K562 (cell line): ENCODE results near the gene POMT1. TPM values are rescaled to one million over a fixed set of nuclear protein-coding genes. Genes with fewer than 3 reads are reported as not detected.
A peak's percentile ranks its signal among the peaks of the same experiment; 100 is the strongest.

Source experiments
- ATAC-seq: fragments of 200-7000 bp; cut with Tn5 transposase; 3 replicates; pipeline ENCODE4 v1.9.1; 2020; ENCODE audit warnings: moderate library complexity
- BruUV-seq: library from RNA; stranded (reverse); fragments of 400-500 nt; replicated peaks from 2 replicates; lab custom pipeline; 2021; lab: Mats Ljungman, UMichigan
- CTCF ChIA-PET: fragments of 300-600 bp; formaldehyde crosslinking; extraction: SDS; loops from one replicate; lab custom pipeline; 2021; ENCODE audit warnings: low intra/inter-chr PET ratio; lab: Yijun Ruan, JAX
- POLR2A ChIA-PET: fragments of 300-600, 350-650 bp; sonication (Branson Sonifier 250); formaldehyde crosslinking; extraction: SDS; loops from one replicate; lab custom pipeline; 2021; ENCODE audit warnings: antibody characterized with exemption, inconsistent platforms; lab: Yijun Ruan, JAX
- DNase-seq, 4 experiments: peaks; one replicate each; pipeline versions ENCODE4 v3.0.0 to v3.0.0-alpha.2; 2011 to 2018; ENCODE audit warnings: low spot score in 3 of 4, mixed read lengths in 3 of 4; ENCODE audit errors: extremely low read depth in 1 of 4
- FAIRE-seq: peaks from 2 replicates; lab custom pipeline; 2011; peaks lifted over from hg19 to GRCh38; lab: Jason Lieb, UNC
- H2AFZ ChIP-seq: 2 replicates; pipeline ENCODE4 v1.6.0; 2011; ENCODE audit warnings: low read depth, low read length, control low read depth, inconsistent platforms
- H3K27ac ChIP-seq: fragments of 200-600 bp; 3 replicates; pipeline ENCODE4 v1.8.0; 2011; ENCODE audit warnings: low read depth, mild to moderate bottlenecking, control low read depth, inconsistent platforms, low read length, moderate library complexity, mixed read lengths; ENCODE audit errors: extremely low read depth
- H3K27me3 ChIP-seq, 2 experiments: fragments of 300-600 bp in 1 of 2; 2 replicates in 1 of 2; 3 replicates in 1 of 2; pipeline versions ENCODE4 v1.6.0 to v1.8.0; 2011; ENCODE audit warnings: inconsistent platforms in 2 of 2, low read length in 2 of 2, mild to moderate bottlenecking in 1 of 2, mixed read lengths in 1 of 2, moderate library complexity in 1 of 2; ENCODE audit not compliant: control insufficient read depth in 2 of 2, insufficient read depth in 2 of 2
- H3K36me3 ChIP-seq: fragments of 300-600 bp; 3 replicates; pipeline ENCODE4 v1.8.0; 2011; ENCODE audit warnings: mild to moderate bottlenecking, low read length, inconsistent platforms; ENCODE audit not compliant: control insufficient read depth, insufficient read depth
- H3K4me1 ChIP-seq, 2 experiments: fragments of 200-600 bp in 1 of 2; replicated peaks in 1 of 2; 2 replicates in 1 of 2; 3 replicates in 1 of 2; pipeline versions ENCODE4 v1.5.1 to v1.8.0; 2011; ENCODE audit warnings: inconsistent platforms in 2 of 2, low read length in 2 of 2, mild to moderate bottlenecking in 1 of 2, mixed read lengths in 1 of 2, moderate library complexity in 1 of 2; ENCODE audit not compliant: control insufficient read depth in 2 of 2, insufficient read depth in 2 of 2
- H3K4me2 ChIP-seq: 2 replicates; pipeline ENCODE4 v1.6.1; 2011; ENCODE audit warnings: low read length, control low read depth, inconsistent platforms, mixed read lengths; ENCODE audit not compliant: insufficient read depth
- H3K4me3 ChIP-seq: fragments of 200-600 bp; sonication (generic), shearing (Covaris generic); 2 replicates; pipeline ENCODE4 v1.5.1; 2016; ENCODE audit warnings: control low read depth, inconsistent platforms
- H3K79me2 ChIP-seq: fragments of 200-600 bp; 3 replicates; pipeline ENCODE4 v1.8.0; 2011; ENCODE audit warnings: low read length, inconsistent platforms; ENCODE audit not compliant: control insufficient read depth, insufficient read depth
- H3K9ac ChIP-seq, 2 experiments: 2 replicates each; pipeline versions ENCODE4 v1.6.0 to v1.6.1; 2011; ENCODE audit warnings: low read depth in 2 of 2, low read length in 2 of 2, control low read depth in 1 of 2, inconsistent platforms in 1 of 2, mild to moderate bottlenecking in 1 of 2, mixed read lengths in 1 of 2; ENCODE audit not compliant: insufficient read depth in 1 of 2
- H3K9me1 ChIP-seq: one replicate; pipeline ENCODE4 v1.6.0; 2011; ENCODE audit warnings: inconsistent platforms, mild to moderate bottlenecking, low read length, moderate library complexity; ENCODE audit not compliant: control insufficient read depth, insufficient read depth
- H3K9me3 ChIP-seq: replicated peaks from 2 replicates; pipeline ENCODE4 v1.5.1; 2011; ENCODE audit warnings: low read depth, low read length, inconsistent platforms; ENCODE audit not compliant: control insufficient read depth, insufficient read depth
- H4K20me1 ChIP-seq: replicated peaks from 2 replicates; pipeline ENCODE4 v1.6.1; 2011; ENCODE audit warnings: low read length, inconsistent platforms, mixed read lengths; ENCODE audit not compliant: control insufficient read depth, insufficient read depth
- HDAC6 ChIP-seq: IDR thresholded peaks from 2 replicates; pipeline ENCODE4 v1.6.1; 2012; ENCODE audit warnings: low read depth, mild to moderate bottlenecking, control low read depth, inconsistent platforms, low read length, moderate library complexity
- NR0B1 ChIP-seq: fragments of 450-650 bp; IDR thresholded peaks from one replicate; pipeline ENCODE4 v1.6.1; 2018; ENCODE audit warnings: mild to moderate bottlenecking, moderate library complexity; ENCODE audit not compliant: partially characterized antibody
- POLR2G ChIP-seq: fragments of 200-400 bp; formaldehyde crosslinking; IDR thresholded peaks from 2 replicates; pipeline ENCODE4 v1.6.1; 2017; ENCODE audit warnings: low read depth, mild to moderate bottlenecking, antibody characterized with exemption, low read length, moderate library complexity
- WGBS: fragments of 100-300 bp; shearing (Covaris generic); methylation state at CpG from one replicate; pipeline ENCODE4 v1.1.6; 2016; ENCODE audit warnings: low coverage, mixed read lengths; ENCODE audit not compliant: insufficient coverage; ENCODE audit errors: missing lambda C conversion rate; 5-methylcytosine and 5-hydroxymethylcytosine counted together
- in situ Hi-C: fragments of 300-500 bp; cut with MboI; formaldehyde crosslinking; loops from 4 replicates; pipeline ENCODE4 v1.15.0; 2018; ENCODE audit warnings: inconsistent platforms, mixed read lengths
- intact Hi-C: fragments of 100-400 bp; cut with micrococcal nuclease; formaldehyde crosslinking; loops from 2 replicates; pipeline ENCODE4 v1.14.2; 2022
- polyA plus RNA-seq, 8 experiments: library from polyadenylated mRNA; depleted of rRNA in 4 of 8; stranded (reverse) in 5 of 8; unstranded in 3 of 8; fragments of >200 nt; fragmentation: Nextera tagmentation in 2 of 8; fragmentation: Illumina TruSeq in 1 of 8; extraction: Ambion mirVana in 2 of 8; extraction: Trizol in 1 of 8; gene quantifications; 2 replicates each; pipeline versions ENCODE4 v1.2.1 to v1.2.3, GENCODE V29; 2011 to 2014; ENCODE audit warnings: inconsistent platforms in 1 of 8, missing spikeins in 1 of 8
- total RNA-seq, 7 experiments: library from RNA; depleted of rRNA in 6 of 7; stranded (reverse); fragments of >200 nt in 6 of 7; fragmentation: Illumina TruSeq in 2 of 7; extraction: Trizol in 2 of 7; gene quantifications; 2 replicates each; pipeline versions ENCODE4 v1.2.1 to v1.2.3, GENCODE V29; 2011 to 2021; ENCODE audit warnings: low replicate concordance in 1 of 7

The POMT1 gene
- total and polyA plus RNA-seq, 9 of the 15 experiments (the other 6 are each of a cell fraction or from before 2014, with no cell fraction given): 1.8 to 23.5 (median 14.6) TPM

- no peak for TF ChIP-seq NR0B1
- no peak for TF ChIP-seq HDAC6
- 0 out of 2 replicates have a peak, but pooled peaks have one; percentile 3 for TF ChIP-seq POLR2G
- in situ Hi-C loops: no loop called here
- intact Hi-C loops: no loop called here
- H3K4me2 ChIP-seq: no peak overlapping the region
- ATAC-seq (no peak), DNase-seq (no peak), FAIRE-seq (no peak)
- H3K36me3 ChIP-seq: peaks cover 96% of the 10 kb centered on the region
- no peaks in the 10 kb centered on the region for H3K27me3 ChIP-seq
- no peak overlapping the region for H3K4me3 ChIP-seq
- CTCF ChIA-PET: interaction anchor here (0.5 kb wide), 1 partner anchor 262 kb away, joined by 3 read pairs; no protein-coding TSS in a partner anchor
- BruUV-seq: no TSS peak
- H3K9me3 ChIP-seq: no peaks in the 10 kb centered on the region
- peaks cover 8% of the 10 kb centered on the region for H4K20me1 ChIP-seq
- 96% methylated on average over 12 of the region's 12 CpGs for WGBS
- no peak overlapping the region for H3K9ac ChIP-seq
- peaks cover 4% of the 10 kb centered on the region for H3K9me1 ChIP-seq
- POLR2A ChIA-PET: interaction anchor here (0.6 to 1.2 kb wide), 3 partner anchors 15 to 789 kb away, joined by 3 to 4 read pairs (median 4); no protein-coding TSS in a partner anchor
- H3K27ac ChIP-seq: no peak overlapping the region
- no peaks in the 10 kb centered on the region for H3K79me2 ChIP-seq
- H2AFZ ChIP-seq: no peak overlapping the region
- no peaks in the 10 kb centered on the region for H3K4me1 ChIP-seq
Observed at GRCh38 chr9:131485206-131485605, 17.5 kb upstream of the POMT1 start.
